OCI-LY1 (cell line): ENCODE results near the gene SP2.

Experiments
- EZH2 ChIP-seq: fragments of 200-600 bp; sonication (generic), shearing (Covaris generic); IDR thresholded peaks from 2 replicates; pipeline ENCODE4 v1.8.0; 2017; ENCODE audit warnings: borderline replicate concordance, mixed run types, mild to moderate bottlenecking, antibody characterized with exemption, low read length, moderate library complexity, mixed read lengths
- TF ChIP-seq, protein P1 (sequence below): fragments of 200-600 bp; sonication (generic), shearing (Covaris generic); IDR thresholded peaks from 2 replicates; pipeline ENCODE4 v1.5.1; 2017; ENCODE audit warnings: mild to moderate bottlenecking, antibody characterized with exemption, low read length, moderate library complexity, mixed read lengths

DNA sequence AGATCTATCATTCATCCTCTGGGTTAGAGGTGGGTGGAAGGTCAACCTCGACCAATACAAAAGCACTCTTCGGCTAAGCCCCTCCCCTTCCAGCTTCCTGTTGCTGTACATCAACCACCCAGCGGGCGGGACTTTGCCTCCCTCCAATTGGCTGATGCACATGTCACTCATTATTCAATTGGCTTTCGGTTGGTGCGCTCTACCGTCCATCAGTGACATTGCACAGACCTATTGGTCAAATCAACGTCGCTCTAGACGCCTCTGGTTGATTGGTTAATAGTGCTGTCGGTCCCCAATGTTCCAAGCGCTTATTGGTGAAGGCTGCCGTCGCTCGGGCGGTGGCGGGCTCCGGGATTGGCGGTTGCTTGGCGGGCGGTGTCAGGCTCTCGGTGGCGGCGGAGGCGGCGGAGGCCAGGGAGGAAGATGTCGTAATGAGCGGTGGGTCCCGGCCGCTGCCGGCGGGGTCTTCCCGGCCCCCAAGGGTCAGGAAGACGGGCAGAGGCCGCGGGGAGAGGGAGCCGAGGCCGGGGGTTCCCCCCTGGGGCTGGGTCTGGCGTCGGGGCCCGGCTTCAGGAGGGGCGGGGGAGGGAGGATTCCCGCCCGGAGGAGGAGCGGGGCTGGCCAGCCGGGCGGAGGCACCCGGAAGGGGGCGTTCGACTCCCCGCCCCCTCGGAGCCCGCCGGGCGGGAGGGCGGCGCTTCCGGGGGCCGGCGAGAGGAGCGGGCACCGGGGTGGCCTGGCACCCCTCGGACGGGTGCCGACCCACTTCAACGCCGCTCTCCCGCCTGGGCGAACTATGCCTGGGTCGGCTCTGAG lies at the start of gene SP2:
- TF ChIP-seq, protein P1, sequence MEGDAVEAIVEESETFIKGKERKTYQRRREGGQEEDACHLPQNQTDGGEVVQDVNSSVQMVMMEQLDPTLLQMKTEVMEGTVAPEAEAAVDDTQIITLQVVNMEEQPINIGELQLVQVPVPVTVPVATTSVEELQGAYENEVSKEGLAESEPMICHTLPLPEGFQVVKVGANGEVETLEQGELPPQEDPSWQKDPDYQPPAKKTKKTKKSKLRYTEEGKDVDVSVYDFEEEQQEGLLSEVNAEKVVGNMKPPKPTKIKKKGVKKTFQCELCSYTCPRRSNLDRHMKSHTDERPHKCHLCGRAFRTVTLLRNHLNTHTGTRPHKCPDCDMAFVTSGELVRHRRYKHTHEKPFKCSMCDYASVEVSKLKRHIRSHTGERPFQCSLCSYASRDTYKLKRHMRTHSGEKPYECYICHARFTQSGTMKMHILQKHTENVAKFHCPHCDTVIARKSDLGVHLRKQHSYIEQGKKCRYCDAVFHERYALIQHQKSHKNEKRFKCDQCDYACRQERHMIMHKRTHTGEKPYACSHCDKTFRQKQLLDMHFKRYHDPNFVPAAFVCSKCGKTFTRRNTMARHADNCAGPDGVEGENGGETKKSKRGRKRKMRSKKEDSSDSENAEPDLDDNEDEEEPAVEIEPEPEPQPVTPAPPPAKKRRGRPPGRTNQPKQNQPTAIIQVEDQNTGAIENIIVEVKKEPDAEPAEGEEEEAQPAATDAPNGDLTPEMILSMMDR: no peak
- no peak for TF ChIP-seq EZH2
